GM18873 (cell line): ENCODE data around the gene SGMS2.

ENCODE experiments used
- ATAC-seq: cut with Tn5 transposase; IDR thresholded peaks from one replicate; pipeline ENCODE4 v1.9.1; 2021; ENCODE audit warnings: mild to moderate bottlenecking, moderate library complexity, moderate number of reproducible peaks; ENCODE audit not compliant: unreplicated experiment, low FRiP score

The SGMS2 gene

GRCh38 chr4:107863850-107864371, 39.2 kb downstream of the SGMS2 start:
- no peak for ATAC-seq

DNA sequence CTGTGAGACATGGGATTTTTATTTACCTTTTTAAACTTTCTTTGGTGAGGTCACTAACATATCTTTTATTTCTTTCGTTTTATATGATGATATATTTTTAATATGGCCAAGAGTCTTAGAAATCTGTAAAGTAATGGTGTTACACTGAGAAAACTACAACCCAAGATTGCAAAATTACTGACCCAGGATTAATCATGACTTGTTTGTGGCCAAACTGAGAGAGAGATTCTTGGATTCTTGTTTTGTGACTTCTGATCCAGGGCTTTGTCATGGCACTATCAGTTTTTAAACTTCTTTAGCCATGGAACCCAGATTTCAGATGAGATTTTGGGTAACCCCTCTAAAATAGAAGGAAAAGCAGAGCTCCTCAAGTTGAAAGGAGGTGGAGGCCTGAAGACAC, 42.0 kb downstream of the SGMS2 start:
- no peak for ATAC-seq

DNA sequence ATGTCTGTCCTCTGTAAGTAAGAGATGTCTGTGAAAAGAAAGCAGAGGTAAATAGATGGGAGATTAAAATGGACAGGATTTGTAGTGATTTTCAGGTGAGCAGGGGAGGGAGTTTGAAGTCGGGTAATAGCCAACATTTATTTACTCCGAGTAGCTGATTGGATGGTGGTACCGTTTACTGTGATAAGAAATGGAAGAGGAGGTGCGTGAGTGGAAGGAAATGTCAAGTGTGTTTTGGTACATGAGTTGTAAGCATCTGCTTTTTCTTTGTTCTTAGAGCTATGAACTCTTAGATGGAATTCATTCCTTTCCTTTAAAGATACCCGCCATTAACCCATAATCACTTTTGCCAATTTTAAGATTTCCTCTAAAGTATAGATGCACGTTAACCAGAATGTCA, 45.5 kb downstream of the SGMS2 start:
- no peak for ATAC-seq

DNA sequence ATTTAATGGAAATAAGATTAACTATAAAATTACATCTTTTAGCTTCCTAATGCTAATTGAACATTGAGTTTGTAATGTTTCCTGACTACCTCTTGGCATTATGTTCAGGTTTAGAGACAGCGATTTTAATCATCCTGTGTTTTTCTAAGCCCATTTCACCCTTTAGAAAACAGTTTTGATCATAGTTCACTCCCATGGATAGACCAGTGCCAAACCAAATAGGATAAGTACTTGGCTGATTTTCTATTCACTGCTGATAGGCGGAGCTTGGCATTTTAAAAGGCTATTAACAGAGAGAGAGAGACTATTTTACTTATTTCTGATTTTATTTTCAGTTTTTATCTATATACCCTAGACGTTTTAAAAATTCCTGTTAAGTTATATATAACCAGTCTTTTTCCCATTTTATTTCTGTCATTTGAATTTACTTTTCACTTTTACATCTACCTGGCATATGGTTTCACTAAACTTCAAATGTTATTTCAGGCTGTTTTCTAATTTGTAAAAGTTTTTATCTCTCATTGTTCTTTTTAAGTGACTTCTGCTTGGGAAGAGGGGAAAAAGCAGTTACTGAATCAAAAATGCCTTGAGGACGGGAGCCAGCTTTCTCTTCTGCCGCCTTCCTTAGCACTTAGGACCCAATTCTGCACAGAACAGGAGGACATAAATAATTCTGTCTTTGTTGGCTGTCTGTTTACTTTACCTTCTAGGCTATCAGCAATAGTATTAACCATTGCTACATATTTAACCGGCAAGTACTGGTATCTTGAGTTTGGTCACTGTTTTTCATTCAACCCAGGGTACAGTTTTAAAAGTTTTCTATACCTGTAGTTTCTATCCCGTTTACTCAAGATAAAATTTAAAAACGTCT, 46.4 kb downstream of the SGMS2 start:
- no peak for ATAC-seq

DNA sequence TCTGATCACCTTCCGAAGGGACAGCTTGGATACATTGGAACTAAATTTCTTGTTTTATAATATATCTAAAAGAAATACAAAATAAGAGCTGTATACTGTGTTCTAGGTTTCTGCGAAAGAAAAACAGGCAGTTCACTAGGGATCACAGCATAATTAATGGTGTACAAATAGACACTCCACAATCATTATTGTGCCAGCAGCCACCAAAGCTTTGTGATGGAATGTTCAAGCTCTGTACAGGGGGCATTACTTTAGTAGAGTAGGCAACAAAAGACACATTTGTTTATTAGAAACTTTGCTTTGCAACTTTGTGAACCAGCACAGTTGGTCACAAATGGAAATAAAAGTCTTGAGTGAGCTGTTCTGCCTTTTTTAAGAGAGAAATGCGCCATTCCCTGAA, 49.3 kb downstream of the SGMS2 start:
- ATAC-seq: no peak

DNA sequence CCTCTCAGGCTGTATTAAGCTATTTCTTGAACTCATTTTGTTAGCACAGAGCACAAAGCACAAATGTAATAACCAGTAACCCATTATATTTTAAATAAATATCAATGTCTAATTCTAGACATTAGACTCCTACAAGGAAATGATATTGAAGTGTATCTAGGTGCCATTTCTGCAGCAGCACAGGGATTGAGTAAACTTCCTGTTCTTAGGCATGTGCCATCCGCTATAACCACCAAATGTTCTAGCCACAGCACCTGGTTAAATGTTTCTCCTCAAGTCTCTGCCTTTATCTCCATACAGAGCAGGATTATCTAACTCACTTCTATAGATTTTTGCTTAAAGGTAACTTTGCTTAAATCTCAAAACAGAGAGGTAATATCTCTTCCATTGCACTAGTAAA, 51.4 kb downstream of the SGMS2 start:
- ATAC-seq: no peak

DNA sequence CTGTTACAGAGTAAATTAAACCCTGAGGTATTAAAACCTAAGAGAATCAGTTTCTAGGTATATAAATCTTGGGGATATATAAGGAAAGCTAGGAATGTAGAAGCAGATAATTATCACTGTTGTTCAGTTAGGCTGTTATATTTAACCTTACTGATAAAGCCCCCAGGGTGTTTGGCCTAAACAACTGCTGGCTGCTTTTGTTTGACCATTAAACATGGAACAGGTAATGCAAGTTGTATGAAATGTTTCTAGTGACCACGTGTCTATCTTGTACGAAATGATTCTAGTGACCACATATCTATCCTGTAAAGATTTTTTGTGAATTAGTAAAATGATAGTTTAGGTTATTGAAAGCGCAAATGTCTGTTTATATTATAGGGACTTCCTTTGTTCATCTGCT, 52.6 kb downstream of the SGMS2 start:
- ATAC-seq: no peak

GRCh38 chr4:107885865-107886264, 61.1 kb downstream of the SGMS2 start:
- ATAC-seq: no peak

- ATAC-seq: no peak
These were observed 63.5 kb downstream of the SGMS2 start for GRCh38 chr4:107888237-107888636.

DNA sequence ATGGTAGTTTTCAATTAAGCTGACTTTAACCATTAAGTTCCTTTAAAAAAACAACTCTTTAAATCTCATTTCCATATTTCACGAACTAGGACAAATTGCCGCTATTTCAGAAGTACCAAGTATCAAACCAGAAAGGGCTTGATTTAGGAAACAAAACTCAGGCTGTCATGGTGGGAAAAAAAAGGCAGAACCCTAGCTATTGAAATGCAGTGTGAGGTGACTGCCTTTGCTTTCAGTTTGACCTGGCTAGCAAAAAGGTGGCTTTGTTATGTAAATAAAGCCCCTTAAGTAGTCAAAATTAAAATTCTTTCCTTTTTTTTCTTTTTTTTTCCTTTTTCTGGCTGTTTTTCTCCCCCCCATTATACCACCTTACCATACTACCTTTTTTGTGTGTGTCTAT, 66.0 kb downstream of the SGMS2 start:
- ATAC-seq: no peak

- ATAC-seq: no peak
These were observed 66.6 kb downstream of the SGMS2 start for GRCh38 chr4:107891299-107891698.

GRCh38 chr4:107893171-107894137, 68.7 kb downstream of the SGMS2 start:
- no peak for ATAC-seq

DNA sequence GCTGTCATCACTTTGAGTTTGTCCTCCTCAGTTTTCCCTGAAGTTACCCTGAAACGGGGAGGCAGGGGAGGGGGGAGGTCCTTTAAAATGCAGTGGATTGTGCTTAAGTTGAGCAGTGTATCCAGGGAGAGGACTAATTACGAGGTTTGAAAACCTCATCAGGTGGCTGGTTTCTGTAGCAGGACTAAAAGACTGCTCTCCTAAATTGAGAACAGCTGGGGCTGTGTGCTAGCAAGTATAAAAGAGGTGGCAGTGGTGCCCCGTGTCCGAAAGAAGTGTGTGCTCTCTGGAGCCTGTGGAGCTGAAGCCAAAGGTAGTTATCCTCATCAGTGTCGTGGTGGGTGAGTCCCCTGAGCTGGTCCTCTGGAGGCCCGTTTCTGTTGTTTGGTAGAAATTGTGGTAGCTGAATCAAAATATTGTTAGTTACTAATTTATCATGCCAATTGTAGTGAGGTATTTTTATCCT, 69.4 kb downstream of the SGMS2 start:
- no peak for ATAC-seq

DNA sequence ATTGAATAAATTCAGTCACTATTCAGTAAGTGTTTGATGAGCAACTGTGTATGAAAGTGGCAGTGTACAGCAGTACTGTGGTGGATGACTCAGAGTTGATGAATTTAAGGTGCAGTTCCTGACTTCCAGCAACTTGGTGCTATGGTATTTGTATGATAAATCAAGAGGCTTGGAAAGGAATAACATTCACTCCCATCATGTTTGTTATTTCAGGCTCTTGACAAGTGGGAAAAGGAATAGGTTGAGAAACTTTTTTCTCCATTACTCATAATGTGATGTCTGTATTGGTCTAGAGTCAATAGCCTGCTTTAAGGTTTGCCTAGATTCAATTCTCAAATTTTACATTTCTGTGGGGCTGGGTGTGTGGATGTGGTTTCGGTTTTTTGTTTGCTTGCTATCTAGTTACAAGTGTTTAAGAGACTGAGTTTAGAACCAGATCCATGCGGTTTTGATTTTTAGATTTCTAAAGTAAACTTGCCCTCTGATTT, 71.5 kb downstream of the SGMS2 start:
- ATAC-seq: no peak

DNA sequence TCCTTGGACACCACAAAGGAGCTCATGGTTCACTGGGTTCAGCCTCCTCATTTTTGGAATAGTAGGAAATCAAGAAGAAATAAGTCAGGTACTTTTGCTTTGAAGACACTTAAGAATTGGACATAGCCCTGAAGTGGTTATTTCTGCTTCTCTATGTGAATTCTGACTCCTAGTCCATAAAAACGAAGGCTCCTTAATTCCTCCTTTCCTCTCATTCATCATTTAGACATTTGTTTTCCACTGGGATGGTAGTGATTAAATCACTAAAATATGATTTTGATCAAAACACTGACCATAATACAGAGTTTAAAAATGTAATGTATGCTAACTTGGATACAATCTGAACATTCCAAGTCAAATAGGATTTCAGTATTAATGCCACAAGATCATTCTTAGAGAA, 71.9 kb downstream of the SGMS2 start:
- ATAC-seq: no peak

GRCh38 chr4:107897823-107898222, 73.1 kb downstream of the SGMS2 start:
- ATAC-seq: no peak

GRCh38 chr4:107900067-107900466, 75.3 kb downstream of the SGMS2 start:
- ATAC-seq: no peak

GRCh38 chr4:107900508-107900907, 75.8 kb downstream of the SGMS2 start:
- ATAC-seq: no peak

DNA sequence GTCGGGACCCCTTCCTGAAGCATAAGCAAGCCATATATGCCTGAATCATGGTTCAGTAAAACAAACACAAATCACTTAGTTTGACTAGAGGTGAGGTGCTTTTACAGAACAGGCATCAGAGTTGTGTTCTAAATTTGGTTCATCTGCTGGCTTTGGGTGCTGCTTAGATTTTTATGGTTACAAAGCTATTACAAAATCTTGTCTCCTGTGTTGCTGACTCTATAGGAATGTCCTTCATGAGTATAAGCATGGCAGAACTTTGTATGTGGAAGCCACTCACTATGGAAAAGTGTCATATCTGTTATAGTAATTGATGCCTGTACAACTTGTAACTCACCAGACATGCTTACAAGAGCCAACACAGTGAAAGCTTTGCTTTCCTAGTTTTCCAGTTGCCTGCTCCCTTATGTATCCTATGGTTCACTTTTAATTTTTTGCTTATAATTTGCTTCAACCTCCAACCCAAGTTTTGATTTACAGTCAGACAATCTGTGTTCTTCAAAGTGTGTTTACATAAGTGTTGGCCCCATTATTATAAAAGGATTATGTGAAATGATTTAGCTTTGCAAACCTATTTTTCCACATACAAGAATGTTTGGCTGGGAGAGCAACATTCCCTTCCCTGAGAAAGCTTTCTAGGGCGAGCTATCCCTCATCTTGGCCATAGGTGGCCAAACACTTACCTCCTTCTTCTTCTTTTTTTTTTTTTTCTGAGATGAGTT, 76.6 kb downstream of the SGMS2 start:
- ATAC-seq: no peak

DNA sequence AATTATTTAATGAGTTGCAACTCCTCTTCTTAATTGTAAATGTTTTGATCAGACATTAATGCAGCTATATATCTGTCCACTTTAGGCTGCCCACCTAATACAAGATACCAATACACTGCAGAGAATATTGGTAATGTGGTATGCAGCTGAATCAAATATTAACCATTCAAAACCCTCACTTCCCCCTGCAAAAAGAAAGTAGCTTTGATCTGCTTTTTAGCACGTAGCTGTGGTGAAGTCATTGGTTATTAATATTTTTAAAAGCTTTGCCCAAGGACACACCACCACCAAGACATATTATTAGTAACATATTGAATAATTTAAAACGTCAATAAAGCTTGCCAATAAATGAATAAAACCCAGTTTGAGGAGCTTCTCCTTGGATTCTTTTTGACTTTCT, 78.0 kb downstream of the SGMS2 start:
- ATAC-seq: peak; percentile 87
